Hindlimb muscle (tissue), 1 donor: Measurements from ENCODE around the gene SPTBN2. TPM values are rescaled to one million over a fixed set of nuclear protein-coding genes. Genes with fewer than 3 reads are reported as not detected.

Experiments used
- DNase-seq: peaks from one replicate; pipeline ENCODE4 v3.0.0-alpha.2; 2013
- polyA plus RNA-seq: library from polyadenylated mRNA; unstranded; fragments of 120-200 nt; gene quantifications from one replicate; pipeline ENCODE4 v1.2.1, GENCODE V29; 2013; ENCODE audit not compliant: insufficient read length

Gene SPTBN2
- polyA plus RNA-seq, 1 donor, result 24.3 TPM

DNA sequence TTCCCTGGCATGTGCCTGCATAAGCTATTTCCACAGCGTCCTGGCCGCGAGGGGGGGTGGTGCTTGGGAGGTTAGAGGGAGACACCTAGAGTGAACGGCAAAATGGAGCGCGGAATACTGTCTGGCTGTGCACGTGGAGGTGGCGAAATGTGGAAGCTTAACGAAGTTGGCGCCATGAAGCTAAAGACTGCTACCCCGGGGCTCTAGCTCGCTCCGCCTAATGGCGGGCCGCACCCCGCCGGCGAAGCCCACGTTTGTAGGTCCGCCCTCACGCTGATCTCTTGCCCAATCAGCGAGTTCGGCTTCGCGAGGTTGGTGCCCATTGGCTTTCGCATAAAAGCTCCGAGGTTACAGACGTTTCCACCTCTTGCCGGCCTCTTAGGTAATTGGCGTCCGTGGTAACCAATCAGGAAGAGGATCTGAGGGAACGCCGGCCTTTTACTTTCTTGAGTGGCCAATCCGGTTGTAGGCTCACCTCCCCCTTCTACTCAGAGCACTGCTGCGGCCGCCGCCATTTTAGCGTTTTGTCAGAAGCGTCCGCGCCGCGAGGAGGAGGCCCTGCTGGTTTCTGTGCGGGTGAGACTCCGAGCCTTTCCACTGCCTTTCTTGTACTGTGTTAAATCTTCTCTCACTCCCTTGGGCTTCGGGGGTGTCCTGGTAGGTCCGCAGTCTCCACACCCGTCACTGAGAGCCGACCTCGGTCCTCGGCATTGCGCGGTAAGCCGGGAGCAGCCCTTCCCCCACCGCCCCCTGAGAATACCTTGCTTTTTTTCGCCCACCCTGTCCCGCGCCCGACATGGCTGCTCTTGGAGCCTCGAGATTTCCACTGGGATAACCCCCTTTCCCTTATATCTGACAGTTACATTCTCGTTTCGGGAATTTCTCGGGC lies 90.6 kb downstream of the SPTBN2 start, which contains the start of gene RBM4:
Gene RBM4 (plus strand): TSS at position 527 of the 889 bp plus-strand sequence. CDS start 1,009 bp downstream, outside the sequence.
- peak; percentile 100 for DNase-seq

DNA sequence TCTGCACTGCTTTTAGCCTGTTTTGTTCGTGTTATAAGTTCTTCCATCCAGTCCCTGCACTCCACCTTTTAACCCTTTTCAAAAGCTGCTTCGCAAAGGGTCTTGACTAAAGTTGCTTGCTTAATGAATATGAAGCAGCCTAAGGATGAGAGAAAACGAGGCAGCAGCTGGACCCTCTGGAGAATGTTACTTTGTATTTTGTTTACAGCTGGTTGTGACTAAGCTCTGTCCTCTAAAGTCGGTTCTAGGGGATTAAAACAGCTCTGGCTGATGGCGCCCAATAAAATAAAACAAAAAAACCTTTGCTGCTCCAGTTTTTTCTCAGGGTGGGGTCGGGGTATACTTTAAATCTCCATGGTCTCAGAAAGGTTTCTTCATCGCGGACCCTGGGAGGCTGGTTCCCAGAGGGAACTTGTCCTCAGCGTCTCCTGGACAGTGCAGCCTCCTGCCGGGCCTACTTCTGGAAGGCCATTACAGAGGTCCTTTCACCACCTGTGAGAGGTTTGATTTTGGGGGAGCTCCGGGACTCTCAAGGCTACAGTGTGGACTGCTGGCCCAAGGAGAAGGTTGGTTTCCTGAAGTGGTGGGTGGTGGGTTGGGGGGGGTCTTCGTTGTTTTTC lies 91.3 kb downstream of the SPTBN2 start:
- DNase-seq, result no peak

DNA sequence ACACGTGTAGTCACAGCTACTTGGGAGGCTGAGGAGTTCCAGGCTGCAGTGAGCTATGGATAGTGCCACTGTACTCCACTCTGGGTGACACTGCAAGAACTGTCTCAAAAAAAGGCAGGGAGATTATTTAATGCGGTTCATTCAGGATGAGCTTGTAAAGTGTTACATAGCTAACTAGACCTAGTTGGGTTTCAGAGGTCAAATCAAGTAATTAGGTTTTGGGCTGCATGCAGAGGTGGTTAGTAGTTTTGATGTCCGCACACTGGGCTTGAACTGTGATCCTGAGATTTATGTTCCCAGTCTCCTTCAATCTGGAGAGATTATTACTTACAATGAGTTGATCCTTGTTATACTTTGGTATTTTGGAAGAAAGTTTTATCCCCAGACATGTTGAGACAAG lies 92.6 kb downstream of the SPTBN2 start:
- DNase-seq, result no peak

Other genes starting within 250 kb of the SPTBN2 start
- 25.7 TPM for gene DPP3, start 248.8 kb downstream of the SPTBN2 start, polyA plus RNA-seq
- 21.4 TPM for gene BBS1, start 218.6 kb downstream of the SPTBN2 start, polyA plus RNA-seq
- gene ZDHHC24, start 183.2 kb downstream of the SPTBN2 start, polyA plus RNA-seq, result 4.6 TPM
- gene ACTN3, start 182.3 kb downstream of the SPTBN2 start, polyA plus RNA-seq, result 141 TPM
- gene CTSF, start 160.6 kb downstream of the SPTBN2 start, polyA plus RNA-seq, result 27.0 TPM
- gene CCDC87, start 136.2 kb downstream of the SPTBN2 start, polyA plus RNA-seq, result 0.25 TPM
- gene CCS, start 136.0 kb downstream of the SPTBN2 start, polyA plus RNA-seq, result 39.3 TPM
- gene RBM14, start 112.6 kb downstream of the SPTBN2 start, polyA plus RNA-seq, result 51.5 TPM
- gene RBM4, start 90.5 kb downstream of the SPTBN2 start, polyA plus RNA-seq, result 141 TPM
- gene RBM4B, start 51.3 kb downstream of the SPTBN2 start, polyA plus RNA-seq, result 38.0 TPM
- gene RCE1, start 114.2 kb upstream of the SPTBN2 start, polyA plus RNA-seq, result 18.0 TPM
- gene LRFN4, start 127.8 kb upstream of the SPTBN2 start, polyA plus RNA-seq, result 40.3 TPM
- gene PC, start 229.2 kb upstream of the SPTBN2 start, polyA plus RNA-seq, result 25.4 TPM
- not detected for gene C11orf86, start 246.1 kb upstream of the SPTBN2 start, polyA plus RNA-seq